HEK293 (cell line): Measurements from ENCODE around the gene PRSS22.

Experiments used
- CTCF ChIA-PET: fragments of 350-600 bp; formaldehyde crosslinking; extraction: SDS; loops from one replicate; lab custom pipeline; 2021; ENCODE audit warnings: antibody characterized with exemption; lab: Yijun Ruan, JAX
- POLR2A ChIA-PET: fragments of 300-600 bp; formaldehyde crosslinking; extraction: SDS; loops from one replicate; lab custom pipeline; 2020; ENCODE audit warnings: antibody characterized with exemption, inconsistent platforms; lab: Yijun Ruan, JAX
- H3K27ac ChIP-seq: fragments of 200-500 bp; sonication (Bioruptor generic); 2 replicates; pipeline ENCODE4 v1.5.1; 2014; ENCODE audit warnings: low read depth, low read length, control low read depth, inconsistent platforms; ENCODE audit errors: extremely low read depth
- H3K36me3 ChIP-seq, 2 experiments: fragments of 200-500 bp in 1 of 2; sonication (Bioruptor generic) in 1 of 2; 1 replicate in 1 of 2; 2 replicates in 1 of 2; pipeline ENCODE4 v1.5.1; 2014 to 2017; ENCODE audit warnings: inconsistent platforms in 2 of 2, low read length in 2 of 2; ENCODE audit not compliant: control insufficient read depth in 2 of 2, insufficient read depth in 1 of 2
- H3K4me1 ChIP-seq: fragments of 200-500 bp; sonication (Bioruptor generic); 2 replicates; pipeline ENCODE4 v1.5.1; 2014; ENCODE audit warnings: mild to moderate bottlenecking, low read length, inconsistent platforms; ENCODE audit not compliant: control insufficient read depth, insufficient read depth
- H3K4me3 ChIP-seq: 2 replicates; pipeline ENCODE4 v1.5.1; 2011; ENCODE audit warnings: low read depth, mild to moderate bottlenecking, control low read depth, low read length, moderate library complexity
- H3K9me3 ChIP-seq: fragments of 200-500 bp; sonication (Bioruptor generic); 2 replicates; pipeline ENCODE4 v1.5.1; 2014; ENCODE audit warnings: low read depth, low read length, inconsistent platforms; ENCODE audit not compliant: control insufficient read depth, insufficient read depth
- CTCF ChIP-seq: fragments of 450-650 bp; formaldehyde crosslinking; IDR thresholded peaks from 2 replicates; pipeline ENCODE4 v1.5.1; 2016; ENCODE audit warnings: missing biosample characterization, missing genetic modification characterization
- IKZF3 ChIP-seq: fragments of 450-650 bp; IDR thresholded peaks from 2 replicates; pipeline ENCODE4 v1.5.0; 2018; ENCODE audit warnings: missing biosample characterization, mild to moderate bottlenecking, missing genetic modification characterization, moderate library complexity
- KLF10 ChIP-seq: fragments of 450-650 bp; IDR thresholded peaks from 2 replicates; pipeline ENCODE4 v1.5.1; 2018; ENCODE audit warnings: missing biosample characterization, mild to moderate bottlenecking, missing genetic modification characterization
- SP2 ChIP-seq: fragments of 450-650 bp; formaldehyde crosslinking; IDR thresholded peaks from 2 replicates; pipeline ENCODE4 v1.5.1; 2016; ENCODE audit warnings: missing biosample characterization, missing genetic modification characterization
- ZNF138 ChIP-seq: fragments of 450-650 bp; formaldehyde crosslinking; IDR thresholded peaks from 2 replicates; pipeline ENCODE4 v1.5.1; 2016; ENCODE audit warnings: missing biosample characterization, missing genetic modification characterization, borderline replicate concordance
- ZNF174 ChIP-seq: fragments of 450-650 bp; formaldehyde crosslinking; IDR thresholded peaks from 2 replicates; pipeline ENCODE4 v1.5.0; 2017; ENCODE audit warnings: missing biosample characterization, mild to moderate bottlenecking, missing genetic modification characterization
- ZNF184 ChIP-seq: fragments of 450-650 bp; IDR thresholded peaks from 2 replicates; pipeline ENCODE4 v1.5.1; 2018; ENCODE audit warnings: missing biosample characterization, mild to moderate bottlenecking, missing genetic modification characterization
- ZNF2 ChIP-seq: fragments of 450-650 bp; formaldehyde crosslinking; IDR thresholded peaks from 2 replicates; pipeline ENCODE4 v1.5.1; 2016; ENCODE audit warnings: missing biosample characterization, missing genetic modification characterization
- ZNF266 ChIP-seq: fragments of 450-650 bp; formaldehyde crosslinking; IDR thresholded peaks from 2 replicates; pipeline ENCODE4 v1.5.1; 2016; ENCODE audit warnings: missing biosample characterization, missing genetic modification characterization, low read depth
- ZNF335 ChIP-seq: fragments of 450-650 bp; formaldehyde crosslinking; conservative IDR thresholded peaks from 2 replicates; pipeline ENCODE4 v1.5.1; 2016; ENCODE audit warnings: missing biosample characterization, missing genetic modification characterization
- ZNF560 ChIP-seq: fragments of 450-650 bp; formaldehyde crosslinking; IDR thresholded peaks from 2 replicates; pipeline ENCODE4 v1.5.1; 2017; ENCODE audit warnings: missing biosample characterization, missing genetic modification characterization, borderline replicate concordance
- ZNF580 ChIP-seq: fragments of 450-650 bp; formaldehyde crosslinking; IDR thresholded peaks from 2 replicates; pipeline ENCODE4 v1.5.1; 2016; ENCODE audit warnings: missing biosample characterization, missing genetic modification characterization
- ZNF660 ChIP-seq: fragments of 450-650 bp; IDR thresholded peaks from 2 replicates; pipeline ENCODE4 v1.5.1; 2018; ENCODE audit warnings: missing biosample characterization, mild to moderate bottlenecking, missing genetic modification characterization
- ZNF768 ChIP-seq: fragments of 450-650 bp; formaldehyde crosslinking; IDR thresholded peaks from 2 replicates; pipeline ENCODE4 v1.5.1; 2018; ENCODE audit warnings: missing biosample characterization, mild to moderate bottlenecking, missing genetic modification characterization
- TF ChIP-seq, protein P1 (sequence below): fragments of 450-650 bp; formaldehyde crosslinking; IDR thresholded peaks from 2 replicates; pipeline ENCODE4 v1.5.1; 2016; ENCODE audit warnings: missing biosample characterization, missing genetic modification characterization
- TF ChIP-seq, protein P2 (sequence below): fragments of 450-650 bp; formaldehyde crosslinking; IDR thresholded peaks from 2 replicates; pipeline ENCODE4 v1.5.1; 2016; ENCODE audit warnings: missing biosample characterization, missing genetic modification characterization, borderline replicate concordance

PRSS22 gene

GRCh38 chr16:2845116-2845515 is 12.9 kb downstream of the PRSS22 start:
- POLR2A ChIA-PET, result no interaction called here
- H3K4me1 ChIP-seq, result 0 out of 2 replicates have a peak, but pooled peaks cover 3% of the 10 kb centered on the region
- no peaks in the 10 kb centered on the region for H3K9me3 ChIP-seq
- H3K4me3 ChIP-seq, result no peak overlapping the region
- TF ChIP-seq ZNF660, result no peak
- 0 out of 2 replicates have a peak, but pooled peaks have one; percentile 28 for TF ChIP-seq ZNF335 (tag by site-specific recombination)
- H3K27ac ChIP-seq, result no peak overlapping the region
- CTCF ChIA-PET, result interaction anchor here (0.5 to 2.3 kb wide), 8 partner anchors 9 to 94 kb away, joined by 3 to 17 read pairs (median 4); no protein-coding TSS in a partner anchor
- no peaks in the 10 kb centered on the region for H3K36me3 ChIP-seq

GRCh38 chr16:2843526-2843925 is 14.4 kb downstream of the PRSS22 start:
- Histone ChIP-seq H3K9me3 (no peaks in the 10 kb centered on the region), H3K4me3 (no peak overlapping the region), H3K27ac (no peak overlapping the region), H3K4me1 (0 out of 2 replicates have a peak, but pooled peaks cover 3% of the 10 kb centered on the region), H3K36me3 (no peaks in the 10 kb centered on the region)
- CTCF ChIA-PET, result interaction anchor here (1.0 to 2.3 kb wide), 3 partner anchors 11 to 23 kb away, joined by 3 to 17 read pairs (median 4); partner anchors contain the start of gene PRSS22
- TF ChIP-seq, protein P1, sequence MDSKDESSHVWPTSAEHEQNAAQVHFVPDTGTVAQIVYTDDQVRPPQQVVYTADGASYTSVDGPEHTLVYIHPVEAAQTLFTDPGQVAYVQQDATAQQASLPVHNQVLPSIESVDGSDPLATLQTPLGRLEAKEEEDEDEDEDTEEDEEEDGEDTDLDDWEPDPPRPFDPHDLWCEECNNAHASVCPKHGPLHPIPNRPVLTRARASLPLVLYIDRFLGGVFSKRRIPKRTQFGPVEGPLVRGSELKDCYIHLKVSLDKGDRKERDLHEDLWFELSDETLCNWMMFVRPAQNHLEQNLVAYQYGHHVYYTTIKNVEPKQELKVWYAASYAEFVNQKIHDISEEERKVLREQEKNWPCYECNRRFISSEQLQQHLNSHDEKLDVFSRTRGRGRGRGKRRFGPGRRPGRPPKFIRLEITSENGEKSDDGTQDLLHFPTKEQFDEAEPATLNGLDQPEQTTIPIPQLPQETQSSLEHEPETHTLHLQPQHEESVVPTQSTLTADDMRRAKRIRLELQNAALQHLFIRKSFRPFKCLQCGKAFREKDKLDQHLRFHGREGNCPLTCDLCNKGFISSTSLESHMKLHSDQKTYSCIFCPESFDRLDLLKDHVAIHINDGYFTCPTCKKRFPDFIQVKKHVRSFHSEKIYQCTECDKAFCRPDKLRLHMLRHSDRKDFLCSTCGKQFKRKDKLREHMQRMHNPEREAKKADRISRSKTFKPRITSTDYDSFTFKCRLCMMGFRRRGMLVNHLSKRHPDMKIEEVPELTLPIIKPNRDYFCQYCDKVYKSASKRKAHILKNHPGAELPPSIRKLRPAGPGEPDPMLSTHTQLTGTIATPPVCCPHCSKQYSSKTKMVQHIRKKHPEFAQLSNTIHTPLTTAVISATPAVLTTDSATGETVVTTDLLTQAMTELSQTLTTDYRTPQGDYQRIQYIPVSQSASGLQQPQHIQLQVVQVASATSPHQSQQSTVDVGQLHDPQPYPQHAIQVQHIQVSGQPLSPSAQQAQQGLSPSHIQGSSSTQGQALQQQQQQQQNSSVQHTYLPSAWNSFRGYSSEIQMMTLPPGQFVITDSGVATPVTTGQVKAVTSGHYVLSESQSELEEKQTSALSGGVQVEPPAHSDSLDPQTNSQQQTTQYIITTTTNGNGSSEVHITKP (tag by site-specific recombination), result no peak
- TF ChIP-seq ZNF266 (no peak), SP2 (tag by site-specific recombination) (no peak), IKZF3 (tag by site-specific recombination) (no peak), KLF10 (no peak), ZNF174 (tag by site-specific recombination) (no peak), ZNF184 (tag by site-specific recombination) (no peak), ZNF138 (tag by site-specific recombination) (no peak), ZNF560 (no peak), ZNF768 (tag by site-specific recombination) (no peak)
- TF ChIP-seq, protein P2, sequence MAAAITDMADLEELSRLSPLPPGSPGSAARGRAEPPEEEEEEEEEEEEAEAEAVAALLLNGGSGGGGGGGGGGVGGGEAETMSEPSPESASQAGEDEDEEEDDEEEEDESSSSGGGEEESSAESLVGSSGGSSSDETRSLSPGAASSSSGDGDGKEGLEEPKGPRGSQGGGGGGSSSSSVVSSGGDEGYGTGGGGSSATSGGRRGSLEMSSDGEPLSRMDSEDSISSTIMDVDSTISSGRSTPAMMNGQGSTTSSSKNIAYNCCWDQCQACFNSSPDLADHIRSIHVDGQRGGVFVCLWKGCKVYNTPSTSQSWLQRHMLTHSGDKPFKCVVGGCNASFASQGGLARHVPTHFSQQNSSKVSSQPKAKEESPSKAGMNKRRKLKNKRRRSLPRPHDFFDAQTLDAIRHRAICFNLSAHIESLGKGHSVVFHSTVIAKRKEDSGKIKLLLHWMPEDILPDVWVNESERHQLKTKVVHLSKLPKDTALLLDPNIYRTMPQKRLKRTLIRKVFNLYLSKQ (tag by site-specific recombination), result no peak
- POLR2A ChIA-PET, result no interaction called here

- Histone ChIP-seq H3K4me3 (no peak overlapping the region), H3K36me3 (no peaks in the 10 kb centered on the region), H3K27ac (no peak overlapping the region), H3K9me3 (no peaks in the 10 kb centered on the region), H3K4me1 (0 out of 2 replicates have a peak, but pooled peaks cover 3% of the 10 kb centered on the region)
- ChIA-PET POLR2A (no interaction called here), CTCF (interaction anchor here (0.7 to 1.0 kb wide), 2 partner anchors 16 to 28 kb away, joined by 3 read pairs; partner anchors contain the start of gene PRSS22)
- TF ChIP-seq ZNF2 (tag by site-specific recombination), result peak; percentile 84
- no peak for TF ChIP-seq ZNF580 (tag by site-specific recombination)
- peak; percentile 67 for TF ChIP-seq CTCF (tag by site-specific recombination)
Measured at GRCh38 chr16:2842340-2843000, 15.5 kb downstream of the PRSS22 start.
